WTC11 (cell line): ENCODE measurements around the gene ENHO. TPM values are rescaled to one million over a fixed set of nuclear protein-coding genes. Genes with fewer than 3 reads are reported as not detected.

Experiments
- ATAC-seq: fragments of 200-7000 bp; cut with Tn5 transposase; 2 replicates; pipeline ENCODE4 v1.10.0; 2021; ENCODE audit warnings: mild to moderate bottlenecking, moderate library complexity
- CTCF ChIA-PET: fragments of 300-600 bp; sonication (Branson Sonifier 250); formaldehyde crosslinking; loops from one replicate; lab custom pipeline; 2021; ENCODE audit warnings: antibody characterized with exemption; lab: Charles Lee
- POLR2A ChIA-PET: fragments of 350-600 bp; sonication (Branson Sonifier 250); formaldehyde crosslinking; loops from one replicate; lab custom pipeline; 2021; ENCODE audit warnings: antibody characterized with exemption; lab: Charles Lee
- DNase-seq: peaks from one replicate; pipeline ENCODE4 v3.0.0; 2021; ENCODE audit warnings: low spot score
- H3K27ac Mint-ChIP-seq: 2 replicates; pipeline ENCODE4 v1.8.0; 2021; ENCODE audit warnings: mixed read lengths
- H3K27me3 Mint-ChIP-seq: 2 replicates; pipeline ENCODE4 v1.8.0; 2021; ENCODE audit warnings: low read depth, mild to moderate bottlenecking, moderate library complexity, mixed read lengths
- H3K36me3 Mint-ChIP-seq: 2 replicates; pipeline ENCODE4 v1.8.0; 2021; ENCODE audit warnings: mixed read lengths
- H3K4me1 Mint-ChIP-seq: 2 replicates; pipeline ENCODE4 v1.8.0; 2022; ENCODE audit warnings: mixed read lengths
- H3K4me3 Mint-ChIP-seq: 2 replicates; pipeline ENCODE4 v1.8.0; 2021; ENCODE audit warnings: mild to moderate bottlenecking, moderate library complexity, mixed read lengths
- H3K9me3 Mint-ChIP-seq: 2 replicates; pipeline ENCODE4 v1.8.0; 2021; ENCODE audit warnings: mixed read lengths
- CREM ChIP-seq: sonication (generic); formaldehyde crosslinking; IDR thresholded peaks from 2 replicates; pipeline ENCODE4 v1.8.1; 2022; ENCODE audit warnings: mild to moderate bottlenecking, missing genetic modification reagents, moderate library complexity
- EMX1 ChIP-seq: fragments of 250-450 bp; sonication (Bioruptor Pico); IDR thresholded peaks from 2 replicates; pipeline ENCODE4 v1.8.0; 2021; ENCODE audit warnings: mild to moderate bottlenecking
- FOXJ3 ChIP-seq: sonication (generic); formaldehyde crosslinking; IDR thresholded peaks from 2 replicates; pipeline ENCODE4 v1.9.0; 2021; ENCODE audit warnings: missing genetic modification reagents, mild to moderate bottlenecking, borderline replicate concordance
- GRHL2 ChIP-seq: fragments of 250-450 bp; sonication (Bioruptor Pico); IDR thresholded peaks from 2 replicates; pipeline ENCODE4 v1.8.0; 2022; ENCODE audit warnings: mild to moderate bottlenecking, moderate library complexity; ENCODE audit not compliant: insufficient replicate concordance, severe bottlenecking
- KAT7 ChIP-seq: sonication (generic); formaldehyde crosslinking; IDR thresholded peaks from 2 replicates; pipeline ENCODE4 v1.8.1; 2023; ENCODE audit warnings: missing genetic modification reagents, mild to moderate bottlenecking, borderline replicate concordance
- NFE2L1 ChIP-seq: sonication (generic); formaldehyde crosslinking; IDR thresholded peaks from 2 replicates; pipeline ENCODE4 v1.8.1; 2023; ENCODE audit warnings: missing genetic modification reagents
- NR3C1 ChIP-seq: sonication (generic); formaldehyde crosslinking; conservative IDR thresholded peaks from 2 replicates; pipeline ENCODE4 v1.8.1; 2023; ENCODE audit warnings: low read depth, mild to moderate bottlenecking, missing genetic modification reagents
- SMAD4 ChIP-seq: sonication (generic); formaldehyde crosslinking; IDR thresholded peaks from 2 replicates; pipeline ENCODE4 v1.8.0; 2022; ENCODE audit warnings: mild to moderate bottlenecking, missing genetic modification reagents
- SOX15 ChIP-seq: fragments of 250-450 bp; sonication (Bioruptor Pico); IDR thresholded peaks from 2 replicates; pipeline ENCODE4 v1.9.0; 2021; ENCODE audit warnings: mild to moderate bottlenecking
- TCF7 ChIP-seq: sonication (generic); formaldehyde crosslinking; IDR thresholded peaks from 2 replicates; pipeline ENCODE4 v1.8.0; 2022; ENCODE audit warnings: mild to moderate bottlenecking, low read depth, missing genetic modification reagents, moderate library complexity
- TEAD1 ChIP-seq: sonication (generic); formaldehyde crosslinking; IDR thresholded peaks from 2 replicates; pipeline ENCODE4 v1.8.0; 2022; ENCODE audit warnings: mild to moderate bottlenecking, missing genetic modification reagents
- ZNF232 ChIP-seq: sonication (generic); formaldehyde crosslinking; IDR thresholded peaks from 2 replicates; pipeline ENCODE4 v1.8.0; 2022; ENCODE audit warnings: mild to moderate bottlenecking, missing genetic modification reagents
- ZNF263 ChIP-seq: sonication (generic); formaldehyde crosslinking; IDR thresholded peaks from 2 replicates; pipeline ENCODE4 v1.8.1; 2022; ENCODE audit warnings: low read depth, mild to moderate bottlenecking, moderate library complexity, missing genetic modification reagents
- ZNF317 ChIP-seq: sonication (generic); formaldehyde crosslinking; IDR thresholded peaks from 2 replicates; pipeline ENCODE4 v1.8.1; 2023; ENCODE audit warnings: low read depth, mild to moderate bottlenecking, moderate library complexity, missing genetic modification reagents, borderline replicate concordance
- ZNF396 ChIP-seq: fragments of 250-450 bp; sonication (Bioruptor Pico); IDR thresholded peaks from 2 replicates; pipeline ENCODE4 v1.8.0; 2021; ENCODE audit warnings: mild to moderate bottlenecking, moderate library complexity, borderline replicate concordance
- total RNA-seq: library from RNA; stranded (reverse); gene quantifications from 3 replicates; pipeline ENCODE4 v1.2.3, GENCODE V29; 2021
- TF ChIP-seq, protein P1 (sequence below): sonication (generic); formaldehyde crosslinking; IDR thresholded peaks from 2 replicates; pipeline ENCODE4 v1.8.1; 2023; ENCODE audit warnings: mild to moderate bottlenecking, missing genetic modification reagents, borderline replicate concordance
- TF ChIP-seq, protein P2 (sequence below): sonication (generic); formaldehyde crosslinking; IDR thresholded peaks from 2 replicates; pipeline ENCODE4 v1.8.1; 2023; ENCODE audit warnings: mild to moderate bottlenecking, missing genetic modification reagents, moderate library complexity
- TF ChIP-seq, protein P3 (sequence below): fragments of 200-600 bp; IDR thresholded peaks from 2 replicates; pipeline ENCODE4 v1.8.0; 2022; ENCODE audit warnings: antibody characterized with exemption
- TF ChIP-seq, protein P4 (sequence below): sonication (generic); formaldehyde crosslinking; IDR thresholded peaks from 2 replicates; pipeline ENCODE4 v1.8.1; 2022; ENCODE audit warnings: missing genetic modification reagents, borderline replicate concordance
- TF ChIP-seq, protein P5 (sequence below): fragments of 250-450 bp; sonication (Bioruptor Pico); IDR thresholded peaks from 2 replicates; pipeline ENCODE4 v1.9.0; 2021; ENCODE audit warnings: mild to moderate bottlenecking

Gene ENHO
- total RNA-seq, 1 experiment from 2014 or later: 28.3 TPM

DNA sequence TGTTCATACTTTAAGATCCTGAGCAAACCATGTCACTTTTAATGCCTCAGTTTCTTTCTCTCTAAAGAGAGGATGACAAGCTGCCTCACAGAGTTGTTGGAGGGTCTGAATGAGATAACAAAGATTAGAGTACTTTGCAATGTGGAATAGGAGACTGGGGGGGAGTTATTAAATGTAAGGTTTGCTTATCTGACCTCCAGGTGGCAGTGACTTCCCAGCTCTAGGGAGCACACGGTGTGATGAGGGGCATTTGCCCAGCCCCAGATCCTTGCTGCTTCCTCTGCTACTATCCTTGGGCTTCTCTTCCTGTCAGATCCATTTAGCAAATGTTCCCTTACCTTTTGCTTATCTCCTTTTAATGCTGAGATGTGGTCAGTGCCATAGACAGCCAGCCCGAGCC, 30.7 kb downstream of the ENHO start:
- ATAC-seq: peak; percentile 72
- H3K4me1 Mint-ChIP-seq: no peaks in the 10 kb centered on the region
- no peaks in the 10 kb centered on the region for H3K9me3 Mint-ChIP-seq
- no peaks in the 10 kb centered on the region; the same call in 1 of the 2 replicates for H3K27me3 Mint-ChIP-seq
- CTCF ChIA-PET: interaction anchor here (0.7 to 3.3 kb wide), 9 partner anchors 18 to 209 kb away, joined by 3 to 19 read pairs (median 4); no protein-coding TSS in a partner anchor
- TF ChIP-seq ZNF263: no peak
- TF ChIP-seq SOX15 (CRISPR knock-in tag): no peak
- TF ChIP-seq, protein P1, sequence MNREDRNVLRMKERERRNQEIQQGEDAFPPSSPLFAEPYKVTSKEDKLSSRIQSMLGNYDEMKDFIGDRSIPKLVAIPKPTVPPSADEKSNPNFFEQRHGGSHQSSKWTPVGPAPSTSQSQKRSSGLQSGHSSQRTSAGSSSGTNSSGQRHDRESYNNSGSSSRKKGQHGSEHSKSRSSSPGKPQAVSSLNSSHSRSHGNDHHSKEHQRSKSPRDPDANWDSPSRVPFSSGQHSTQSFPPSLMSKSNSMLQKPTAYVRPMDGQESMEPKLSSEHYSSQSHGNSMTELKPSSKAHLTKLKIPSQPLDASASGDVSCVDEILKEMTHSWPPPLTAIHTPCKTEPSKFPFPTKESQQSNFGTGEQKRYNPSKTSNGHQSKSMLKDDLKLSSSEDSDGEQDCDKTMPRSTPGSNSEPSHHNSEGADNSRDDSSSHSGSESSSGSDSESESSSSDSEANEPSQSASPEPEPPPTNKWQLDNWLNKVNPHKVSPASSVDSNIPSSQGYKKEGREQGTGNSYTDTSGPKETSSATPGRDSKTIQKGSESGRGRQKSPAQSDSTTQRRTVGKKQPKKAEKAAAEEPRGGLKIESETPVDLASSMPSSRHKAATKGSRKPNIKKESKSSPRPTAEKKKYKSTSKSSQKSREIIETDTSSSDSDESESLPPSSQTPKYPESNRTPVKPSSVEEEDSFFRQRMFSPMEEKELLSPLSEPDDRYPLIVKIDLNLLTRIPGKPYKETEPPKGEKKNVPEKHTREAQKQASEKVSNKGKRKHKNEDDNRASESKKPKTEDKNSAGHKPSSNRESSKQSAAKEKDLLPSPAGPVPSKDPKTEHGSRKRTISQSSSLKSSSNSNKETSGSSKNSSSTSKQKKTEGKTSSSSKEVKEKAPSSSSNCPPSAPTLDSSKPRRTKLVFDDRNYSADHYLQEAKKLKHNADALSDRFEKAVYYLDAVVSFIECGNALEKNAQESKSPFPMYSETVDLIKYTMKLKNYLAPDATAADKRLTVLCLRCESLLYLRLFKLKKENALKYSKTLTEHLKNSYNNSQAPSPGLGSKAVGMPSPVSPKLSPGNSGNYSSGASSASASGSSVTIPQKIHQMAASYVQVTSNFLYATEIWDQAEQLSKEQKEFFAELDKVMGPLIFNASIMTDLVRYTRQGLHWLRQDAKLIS (CRISPR knock-in tag): no peak
- TF ChIP-seq EMX1 (CRISPR knock-in tag): no peak
- no peak for TF ChIP-seq NR3C1 (CRISPR knock-in tag)
- TF ChIP-seq GRHL2: no peak
- no peak for TF ChIP-seq FOXJ3 (CRISPR knock-in tag)
- POLR2A ChIA-PET: no interaction called here
- DNase-seq: no peak
- no peak overlapping the region for H3K27ac Mint-ChIP-seq
- H3K4me3 Mint-ChIP-seq: no peak overlapping the region
- H3K36me3 Mint-ChIP-seq: no peaks in the 10 kb centered on the region

DNA sequence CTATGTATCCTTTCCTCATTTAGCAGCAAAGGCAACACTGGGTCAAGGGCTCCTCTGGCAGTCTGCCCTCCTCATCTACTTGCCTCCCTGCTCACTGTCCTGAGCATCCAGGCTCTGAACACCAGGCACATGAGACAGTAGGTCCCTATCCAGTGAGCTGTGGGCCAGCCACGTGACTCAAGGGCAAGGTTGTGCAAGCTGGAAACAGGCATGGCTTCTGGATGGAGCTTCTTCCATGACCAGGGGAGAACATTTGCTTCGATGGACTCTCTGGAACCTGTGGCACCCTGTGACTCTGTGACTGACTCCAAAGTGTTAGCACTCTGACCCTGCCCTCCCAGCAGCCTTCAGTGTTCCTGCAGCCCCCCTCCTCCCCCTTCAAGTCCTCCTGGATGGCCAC, 31.2 kb downstream of the ENHO start:
- Mint-ChIP-seq H3K27ac (no peak overlapping the region), H3K4me3 (no peak overlapping the region), H3K36me3 (no peaks in the 10 kb centered on the region), H3K9me3 (no peaks in the 10 kb centered on the region), H3K27me3 (no peaks in the 10 kb centered on the region; the same call in 1 of the 2 replicates), H3K4me1 (no peaks in the 10 kb centered on the region)
- ChIA-PET CTCF (interaction anchor here (1.0 to 3.3 kb wide), 8 partner anchors 19 to 210 kb away, joined by 3 to 19 read pairs (median 4); no protein-coding TSS in a partner anchor), POLR2A (no interaction called here)
- ATAC-seq (no peak), DNase-seq (no peak)
- TF ChIP-seq, protein P2, sequence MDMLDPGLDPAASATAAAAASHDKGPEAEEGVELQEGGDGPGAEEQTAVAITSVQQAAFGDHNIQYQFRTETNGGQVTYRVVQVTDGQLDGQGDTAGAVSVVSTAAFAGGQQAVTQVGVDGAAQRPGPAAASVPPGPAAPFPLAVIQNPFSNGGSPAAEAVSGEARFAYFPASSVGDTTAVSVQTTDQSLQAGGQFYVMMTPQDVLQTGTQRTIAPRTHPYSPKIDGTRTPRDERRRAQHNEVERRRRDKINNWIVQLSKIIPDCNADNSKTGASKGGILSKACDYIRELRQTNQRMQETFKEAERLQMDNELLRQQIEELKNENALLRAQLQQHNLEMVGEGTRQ (CRISPR knock-in tag): 0 out of 2 replicates have a peak, but pooled peaks have one; percentile 17
- TF ChIP-seq, protein P3, sequence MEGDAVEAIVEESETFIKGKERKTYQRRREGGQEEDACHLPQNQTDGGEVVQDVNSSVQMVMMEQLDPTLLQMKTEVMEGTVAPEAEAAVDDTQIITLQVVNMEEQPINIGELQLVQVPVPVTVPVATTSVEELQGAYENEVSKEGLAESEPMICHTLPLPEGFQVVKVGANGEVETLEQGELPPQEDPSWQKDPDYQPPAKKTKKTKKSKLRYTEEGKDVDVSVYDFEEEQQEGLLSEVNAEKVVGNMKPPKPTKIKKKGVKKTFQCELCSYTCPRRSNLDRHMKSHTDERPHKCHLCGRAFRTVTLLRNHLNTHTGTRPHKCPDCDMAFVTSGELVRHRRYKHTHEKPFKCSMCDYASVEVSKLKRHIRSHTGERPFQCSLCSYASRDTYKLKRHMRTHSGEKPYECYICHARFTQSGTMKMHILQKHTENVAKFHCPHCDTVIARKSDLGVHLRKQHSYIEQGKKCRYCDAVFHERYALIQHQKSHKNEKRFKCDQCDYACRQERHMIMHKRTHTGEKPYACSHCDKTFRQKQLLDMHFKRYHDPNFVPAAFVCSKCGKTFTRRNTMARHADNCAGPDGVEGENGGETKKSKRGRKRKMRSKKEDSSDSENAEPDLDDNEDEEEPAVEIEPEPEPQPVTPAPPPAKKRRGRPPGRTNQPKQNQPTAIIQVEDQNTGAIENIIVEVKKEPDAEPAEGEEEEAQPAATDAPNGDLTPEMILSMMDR: no peak
- no peak for TF ChIP-seq SMAD4
- TF ChIP-seq, protein P4, sequence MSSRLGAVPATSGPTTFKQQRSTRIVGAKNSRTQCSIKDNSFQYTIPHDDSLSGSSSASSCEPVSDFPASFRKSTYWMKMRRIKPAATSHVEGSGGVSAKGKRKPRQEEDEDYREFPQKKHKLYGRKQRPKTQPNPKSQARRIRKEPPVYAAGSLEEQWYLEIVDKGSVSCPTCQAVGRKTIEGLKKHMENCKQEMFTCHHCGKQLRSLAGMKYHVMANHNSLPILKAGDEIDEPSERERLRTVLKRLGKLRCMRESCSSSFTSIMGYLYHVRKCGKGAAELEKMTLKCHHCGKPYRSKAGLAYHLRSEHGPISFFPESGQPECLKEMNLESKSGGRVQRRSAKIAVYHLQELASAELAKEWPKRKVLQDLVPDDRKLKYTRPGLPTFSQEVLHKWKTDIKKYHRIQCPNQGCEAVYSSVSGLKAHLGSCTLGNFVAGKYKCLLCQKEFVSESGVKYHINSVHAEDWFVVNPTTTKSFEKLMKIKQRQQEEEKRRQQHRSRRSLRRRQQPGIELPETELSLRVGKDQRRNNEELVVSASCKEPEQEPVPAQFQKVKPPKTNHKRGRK (CRISPR knock-in tag): no peak

DNA sequence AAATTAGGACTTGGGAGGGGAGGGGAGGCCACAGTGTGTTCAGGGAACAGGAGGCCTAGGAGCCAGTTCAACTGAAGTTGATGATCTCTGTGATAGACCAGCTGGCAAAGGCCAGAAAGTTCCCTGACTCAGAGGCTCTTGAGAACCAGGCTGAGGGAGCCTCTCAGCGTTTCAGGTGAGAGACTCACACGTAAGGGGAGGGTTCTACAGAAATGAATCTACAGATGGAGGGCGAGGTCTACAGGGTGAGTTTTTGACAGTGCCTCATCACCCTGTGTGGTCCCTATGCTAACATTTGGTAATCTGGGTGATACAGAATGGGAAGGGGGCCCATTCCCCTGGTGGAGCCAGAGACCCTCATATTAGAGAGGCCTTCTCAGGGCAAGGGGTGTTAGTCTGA, 32.0 kb downstream of the ENHO start:
- ATAC-seq: no peak
- Mint-ChIP-seq H3K9me3 (no peaks in the 10 kb centered on the region), H3K4me3 (no peak overlapping the region), H3K4me1 (no peaks in the 10 kb centered on the region), H3K27me3 (no peaks in the 10 kb centered on the region; the same call in 1 of the 2 replicates), H3K27ac (no peak overlapping the region), H3K36me3 (no peaks in the 10 kb centered on the region)
- DNase-seq: no peak
- TF ChIP-seq TEAD1 (CRISPR knock-in tag): no peak
- no peak for TF ChIP-seq SOX15 (CRISPR knock-in tag)
- TF ChIP-seq, protein P5, sequence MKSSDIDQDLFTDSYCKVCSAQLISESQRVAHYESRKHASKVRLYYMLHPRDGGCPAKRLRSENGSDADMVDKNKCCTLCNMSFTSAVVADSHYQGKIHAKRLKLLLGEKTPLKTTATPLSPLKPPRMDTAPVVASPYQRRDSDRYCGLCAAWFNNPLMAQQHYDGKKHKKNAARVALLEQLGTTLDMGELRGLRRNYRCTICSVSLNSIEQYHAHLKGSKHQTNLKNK (CRISPR knock-in tag): no peak
- TF ChIP-seq ZNF232 (CRISPR knock-in tag): no peak
- TF ChIP-seq ZNF396 (CRISPR knock-in tag): no peak
- no peak for TF ChIP-seq NFE2L1 (CRISPR knock-in tag)
- no peak for TF ChIP-seq KAT7 (CRISPR knock-in tag)
- no peak for TF ChIP-seq GRHL2
- no peak for TF ChIP-seq ZNF317 (CRISPR knock-in tag)
- TF ChIP-seq, protein P3: no peak
- TF ChIP-seq SMAD4: no peak
- no peak for TF ChIP-seq CREM (CRISPR knock-in tag)
- no peak for TF ChIP-seq TCF7 (CRISPR knock-in tag)
- no peak for TF ChIP-seq FOXJ3 (CRISPR knock-in tag)
- no peak for TF ChIP-seq ZNF263
- ChIA-PET CTCF (interaction anchor here (1.2 to 2.9 kb wide), 6 partner anchors 13 to 113 kb away, joined by 3 to 17 read pairs (median 8); no protein-coding TSS in a partner anchor), POLR2A (interaction anchor here (0.6 kb wide), 1 partner anchor 324 kb away, joined by 4 read pairs; no protein-coding TSS in a partner anchor)
